Lower lobe of right lung (tissue), 2 donors: ENCODE data around the gene PPP1R9A. TPM values are rescaled to one million over a fixed set of nuclear protein-coding genes. Genes with fewer than 3 reads are reported as not detected.
A peak's percentile ranks its signal among the peaks of the same experiment; 100 is the strongest.

Experiments used
- ATAC-seq, 2 donors: fragments of 200-7000 bp; cut with Tn5 transposase; one replicate each; pipeline ENCODE4 v1.9.1; 2020 to 2022; ENCODE audit warnings: mild to moderate bottlenecking in 2 of 2, moderate library complexity in 2 of 2
- DNase-seq: peaks from one replicate; pipeline ENCODE4 v3.0.0-alpha.2; 2020
- H3K27ac ChIP-seq: fragments of 200-600 bp; one replicate; pipeline ENCODE4 v1.8.0; 2022
- H3K27me3 ChIP-seq: fragments of 200-600 bp; one replicate; pipeline ENCODE4 v1.8.0; 2022; ENCODE audit warnings: low read depth
- H3K36me3 ChIP-seq: fragments of 200-600 bp; one replicate; pipeline ENCODE4 v1.8.0; 2022; ENCODE audit warnings: mild to moderate bottlenecking
- H3K4me1 ChIP-seq: fragments of 200-600 bp; one replicate; pipeline ENCODE4 v1.8.0; 2022
- H3K4me3 ChIP-seq: fragments of 200-600 bp; one replicate; pipeline ENCODE4 v1.8.0; 2022; ENCODE audit warnings: mild to moderate bottlenecking
- H3K9me3 ChIP-seq: fragments of 200-600 bp; one replicate; pipeline ENCODE4 v1.8.0; 2022
- intact Hi-C: fragments of 100-400 bp; cut with DNase I; formaldehyde crosslinking; loops from one replicate; pipeline ENCODE4 v1.11.0; 2022
- long read RNA-seq: library from polyadenylated mRNA; unstranded; transcript quantifications from one replicate; pipeline ENCODE4 v2.0.0, GENCODE V29; 2021
- total RNA-seq: library from RNA; stranded (reverse); fragmentation: NEBNext Ultra II Directional; extraction: Animal tissue kit (Norgen Biotek cat#: 25700); gene quantifications from one replicate; pipeline ENCODE4 v1.2.1, GENCODE V29; 2021
- TF ChIP-seq, protein P1 (sequence below): fragments of 200-600 bp; IDR thresholded peaks from one replicate; pipeline ENCODE4 v1.8.0; 2022; ENCODE audit warnings: antibody characterized with exemption, mild to moderate bottlenecking
- donor health status: DM: no; HTN: yes; CAD: no; lungs with severe emphysema.

Gene PPP1R9A
- total RNA-seq: 28.9 TPM
- long read RNA-seq, partial matches to known transcripts: 13 of 35 reads
- long read RNA-seq, other reads (novel, unspliced or antisense): 22 of 35 reads

DNA sequence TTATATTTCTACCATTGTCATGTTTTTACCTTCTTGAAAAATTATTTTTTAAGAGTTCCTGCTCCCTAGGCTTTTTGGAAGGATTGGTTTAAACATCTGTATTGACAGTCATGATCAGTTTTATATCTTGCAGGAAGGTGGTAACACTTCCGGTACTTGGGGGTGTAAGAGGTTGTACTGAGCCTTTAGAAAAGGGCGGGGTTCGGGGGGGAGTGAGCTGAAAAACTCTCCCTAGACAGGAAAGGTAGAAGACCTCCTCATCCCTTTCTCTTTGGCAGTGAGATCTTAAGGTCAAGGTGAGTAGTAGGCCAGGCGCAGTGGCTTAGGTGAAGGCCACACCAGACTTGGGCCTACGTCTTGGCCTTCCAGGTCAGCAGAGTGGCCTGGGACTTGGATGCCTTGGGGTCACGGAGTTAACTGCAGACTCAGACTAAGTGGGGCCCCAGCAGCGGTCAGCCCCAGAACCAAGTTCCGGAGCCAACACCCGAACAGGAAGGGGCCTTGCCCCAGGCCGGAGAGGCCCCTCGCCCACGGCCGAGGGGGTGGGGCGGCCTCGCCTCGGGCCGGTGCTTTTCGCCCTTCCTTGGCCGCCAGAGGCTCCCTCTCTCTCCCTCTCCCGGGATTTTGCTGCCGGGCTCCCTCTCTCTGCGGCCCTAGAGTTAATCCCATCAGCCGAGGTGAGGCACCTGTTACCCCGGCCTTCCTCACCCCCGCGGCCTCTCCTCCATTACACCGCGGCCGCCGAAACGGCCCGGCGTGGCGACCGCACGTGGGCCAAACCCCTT lies at the start of gene PPP1R9A:
PPP1R9A (plus strand) TSS at position 569 of the 785 bp plus-strand sequence. CDS start 2,520 bp downstream, outside the sequence.
- Histone ChIP-seq H3K4me1 (peaks cover 5% of the 10 kb centered on the region), H3K27ac (peak within 1 kb of the TSS; percentile 82), H3K4me3 (peak within 1 kb of the TSS; percentile 67), H3K36me3 (no peaks in the 10 kb centered on the region), H3K27me3 (peaks cover 7% of the 10 kb centered on the region), H3K9me3 (no peaks in the 10 kb centered on the region)
- intact Hi-C loops: no loop called here
- peak; percentile 77 to 86 for ATAC-seq
- TF ChIP-seq, protein P1, sequence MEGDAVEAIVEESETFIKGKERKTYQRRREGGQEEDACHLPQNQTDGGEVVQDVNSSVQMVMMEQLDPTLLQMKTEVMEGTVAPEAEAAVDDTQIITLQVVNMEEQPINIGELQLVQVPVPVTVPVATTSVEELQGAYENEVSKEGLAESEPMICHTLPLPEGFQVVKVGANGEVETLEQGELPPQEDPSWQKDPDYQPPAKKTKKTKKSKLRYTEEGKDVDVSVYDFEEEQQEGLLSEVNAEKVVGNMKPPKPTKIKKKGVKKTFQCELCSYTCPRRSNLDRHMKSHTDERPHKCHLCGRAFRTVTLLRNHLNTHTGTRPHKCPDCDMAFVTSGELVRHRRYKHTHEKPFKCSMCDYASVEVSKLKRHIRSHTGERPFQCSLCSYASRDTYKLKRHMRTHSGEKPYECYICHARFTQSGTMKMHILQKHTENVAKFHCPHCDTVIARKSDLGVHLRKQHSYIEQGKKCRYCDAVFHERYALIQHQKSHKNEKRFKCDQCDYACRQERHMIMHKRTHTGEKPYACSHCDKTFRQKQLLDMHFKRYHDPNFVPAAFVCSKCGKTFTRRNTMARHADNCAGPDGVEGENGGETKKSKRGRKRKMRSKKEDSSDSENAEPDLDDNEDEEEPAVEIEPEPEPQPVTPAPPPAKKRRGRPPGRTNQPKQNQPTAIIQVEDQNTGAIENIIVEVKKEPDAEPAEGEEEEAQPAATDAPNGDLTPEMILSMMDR: no peak
- peak; percentile 54 for DNase-seq

DNA sequence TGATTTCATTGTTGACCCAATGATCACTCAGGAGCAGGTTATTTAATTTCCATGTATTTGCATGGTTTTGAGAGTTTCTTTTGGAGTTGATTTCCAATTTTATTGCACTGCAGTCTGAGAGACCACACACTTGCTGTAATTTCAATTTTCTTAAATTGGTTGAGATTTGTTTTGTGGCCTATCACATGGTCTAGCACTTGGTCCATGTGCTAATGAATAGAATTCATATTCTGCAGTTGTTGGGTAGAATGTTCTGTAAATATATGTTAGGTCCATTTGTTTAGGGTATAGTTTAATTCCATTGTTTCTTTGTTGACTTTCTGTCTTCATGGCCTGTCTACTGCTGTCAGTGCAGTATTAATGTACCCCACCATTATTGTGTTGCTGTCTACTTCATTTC lies 36.3 kb upstream of the PPP1R9A start:
- Histone ChIP-seq H3K4me3 (no peak overlapping the region), H3K36me3 (no peaks in the 10 kb centered on the region), H3K27ac (no peak overlapping the region), H3K9me3 (no peaks in the 10 kb centered on the region), H3K27me3 (no peaks in the 10 kb centered on the region), H3K4me1 (no peaks in the 10 kb centered on the region)
- intact Hi-C loops: no loop called here
- DNase-seq (no peak), ATAC-seq (no peak)
- TF ChIP-seq, protein P1: no peak

DNA sequence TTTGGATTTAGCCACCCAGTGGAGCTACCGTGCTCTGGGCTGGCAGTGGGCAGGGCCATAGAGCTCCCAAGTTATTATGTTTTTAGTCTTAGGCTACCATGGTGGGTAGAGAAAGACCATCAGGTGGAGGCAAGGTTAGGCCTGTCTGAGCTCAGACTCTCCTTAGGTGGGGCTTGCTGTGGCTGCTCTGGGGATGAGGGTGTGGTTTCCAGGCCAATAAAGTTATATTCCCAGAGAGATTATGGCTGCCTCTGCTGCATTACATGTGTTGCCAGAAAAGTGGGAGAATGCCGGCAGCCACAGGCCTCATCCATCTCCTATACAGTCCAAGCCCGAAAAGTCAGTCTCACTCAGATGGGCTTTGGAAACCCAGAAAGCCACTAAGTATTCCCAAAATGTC lies 34.2 kb upstream of the PPP1R9A start:
- no peak overlapping the region for H3K27ac ChIP-seq
- H3K27me3 ChIP-seq: no peaks in the 10 kb centered on the region
- DNase-seq (no peak), ATAC-seq (no peak)
- H3K36me3 ChIP-seq: no peaks in the 10 kb centered on the region
- H3K4me3 ChIP-seq: no peak overlapping the region
- H3K9me3 ChIP-seq: no peaks in the 10 kb centered on the region
- no peaks in the 10 kb centered on the region for H3K4me1 ChIP-seq
- intact Hi-C loops: no loop called here
- TF ChIP-seq, protein P1: no peak

DNA sequence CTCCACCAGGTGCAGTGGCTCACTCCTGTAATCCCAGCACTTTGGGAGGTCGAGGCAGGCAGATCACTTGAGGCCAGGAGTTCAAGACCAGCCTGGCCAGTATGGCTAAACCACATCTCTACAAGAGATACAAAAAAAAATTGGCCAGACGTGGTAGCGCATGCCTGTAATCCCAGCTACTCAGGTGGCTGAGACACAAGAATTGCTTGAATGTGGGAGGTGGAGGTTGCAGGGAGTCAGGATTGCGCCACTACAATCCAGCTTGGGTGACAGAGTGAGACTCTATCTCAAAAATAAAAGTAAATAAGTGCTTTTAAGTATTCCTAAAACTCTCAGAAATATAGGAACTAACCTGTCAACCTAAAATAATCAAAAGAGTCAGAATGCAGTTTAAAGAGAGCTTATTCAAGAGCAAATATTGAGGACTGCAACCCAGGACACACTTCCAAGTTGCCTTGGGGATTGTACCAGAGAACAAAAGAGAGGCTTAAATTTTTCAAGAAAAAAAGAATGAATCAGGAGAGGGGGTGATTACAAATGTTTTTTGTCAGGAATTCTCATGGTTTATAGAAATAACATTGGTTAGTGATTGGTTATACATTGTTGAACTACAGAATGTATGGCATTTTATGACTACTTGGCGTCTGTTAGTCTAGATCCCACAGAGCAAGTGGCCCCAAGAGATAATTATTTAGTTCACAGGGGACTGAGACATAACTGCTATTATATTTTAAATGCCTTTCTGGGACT lies 33.2 kb upstream of the PPP1R9A start:
- ATAC-seq: no peak
- H3K27ac ChIP-seq: no peak overlapping the region
- no peaks in the 10 kb centered on the region for H3K36me3 ChIP-seq
- no peaks in the 10 kb centered on the region for H3K4me1 ChIP-seq
- DNase-seq: no peak
- no peaks in the 10 kb centered on the region for H3K9me3 ChIP-seq
- no peaks in the 10 kb centered on the region for H3K27me3 ChIP-seq
- intact Hi-C loops: no loop called here
- TF ChIP-seq, protein P1: no peak
- no peak overlapping the region for H3K4me3 ChIP-seq

DNA sequence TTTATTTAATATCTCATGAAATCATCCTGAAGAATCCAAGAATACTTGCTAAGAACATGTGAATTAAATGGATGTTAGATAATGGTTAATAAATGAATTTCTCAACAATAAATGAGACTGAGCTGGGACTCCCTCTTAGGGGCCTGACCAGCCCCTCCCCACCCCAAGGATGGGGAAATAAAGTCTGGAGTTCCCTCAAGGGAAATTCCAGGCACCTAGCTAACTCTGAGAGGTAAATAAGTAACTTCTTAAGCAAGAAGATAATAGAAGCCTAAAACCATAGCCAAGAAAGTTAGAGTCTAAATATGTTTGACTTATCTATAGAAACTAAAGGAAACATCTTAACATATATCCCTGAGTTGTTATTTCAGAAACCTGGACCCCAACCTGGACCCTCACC lies 32.2 kb upstream of the PPP1R9A start:
- no peak overlapping the region for H3K4me3 ChIP-seq
- DNase-seq (no peak), ATAC-seq (no peak)
- H3K4me1 ChIP-seq: no peaks in the 10 kb centered on the region
- TF ChIP-seq, protein P1: no peak
- no peaks in the 10 kb centered on the region for H3K36me3 ChIP-seq
- no peaks in the 10 kb centered on the region for H3K9me3 ChIP-seq
- H3K27me3 ChIP-seq: no peaks in the 10 kb centered on the region
- intact Hi-C loops: no loop called here
- H3K27ac ChIP-seq: no peak overlapping the region
